GM19463 (cell line): ENCODE results near the gene INF2.
"Not testable (repeated sequence)": the region's sequence is repeated elsewhere in the genome, so short reads cannot be mapped to it uniquely, and the experiment has no call there.

ENCODE experiments used
- ATAC-seq: cut with Tn5 transposase; IDR thresholded peaks from one replicate; pipeline ENCODE4 v1.9.1; 2021; ENCODE audit warnings: mild to moderate bottlenecking, moderate library complexity; ENCODE audit not compliant: unreplicated experiment

INF2 gene

GRCh38 chr14:104749111-104749649, 59.8 kb downstream of the INF2 start:
- no peak for ATAC-seq

- no peak for ATAC-seq
Observed at GRCh38 chr14:104750056-104750752, 60.8 kb downstream of the INF2 start.

- ATAC-seq: not testable (repeated sequence)
Observed at GRCh38 chr14:104750753-104751057, 61.3 kb downstream of the INF2 start.

GRCh38 chr14:104751539-104752422, 62.4 kb downstream of the INF2 start:
- no peak for ATAC-seq

GRCh38 chr14:104752423-104752734, 63.0 kb downstream of the INF2 start:
- no peak for ATAC-seq

DNA sequence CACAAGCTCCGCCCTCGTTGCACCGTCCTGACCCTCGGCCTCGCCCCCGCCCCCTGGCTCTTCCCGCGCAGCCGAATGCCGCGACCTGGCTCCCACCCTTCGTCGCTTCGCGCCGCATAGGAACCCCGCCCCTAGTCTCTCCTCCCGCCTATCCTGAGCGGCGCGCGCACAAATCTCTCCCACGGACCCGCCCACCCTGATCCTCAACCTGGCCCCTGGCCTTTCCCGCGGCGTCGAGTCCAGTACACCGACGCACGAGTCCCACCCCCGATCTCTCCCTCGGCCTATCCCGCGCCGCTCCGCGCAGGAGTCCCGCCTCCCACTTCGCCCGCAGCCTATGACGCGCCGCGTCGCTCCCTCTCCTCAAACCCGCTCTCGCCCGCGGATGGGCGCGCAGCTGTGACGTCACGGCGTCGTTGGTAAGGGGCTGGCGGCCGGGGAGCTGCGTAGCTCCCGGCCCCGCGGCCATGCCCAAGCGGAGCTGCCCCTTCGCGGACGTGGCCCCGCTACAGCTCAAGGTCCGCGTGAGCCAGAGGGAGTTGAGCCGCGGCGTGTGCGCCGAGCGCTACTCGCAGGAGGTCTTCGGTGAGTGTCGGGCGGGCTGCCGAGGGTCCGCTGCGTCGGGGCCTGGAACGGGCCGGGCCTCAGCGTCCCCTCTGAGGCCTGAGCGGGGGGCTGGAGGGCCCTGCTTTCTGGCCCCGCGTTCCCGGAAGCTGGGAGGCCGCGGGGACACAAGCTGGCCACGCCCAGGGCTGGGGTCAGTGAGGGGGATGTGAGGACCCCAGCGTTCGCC, 63.5 kb downstream of the INF2 start, which contains the start of gene SIVA1:
TSS of gene SIVA1 (plus strand) at position 413 of the 793 bp plus-strand sequence. CDS start at position 468, 55 bp downstream.
- peak; percentile 91 for ATAC-seq

DNA sequence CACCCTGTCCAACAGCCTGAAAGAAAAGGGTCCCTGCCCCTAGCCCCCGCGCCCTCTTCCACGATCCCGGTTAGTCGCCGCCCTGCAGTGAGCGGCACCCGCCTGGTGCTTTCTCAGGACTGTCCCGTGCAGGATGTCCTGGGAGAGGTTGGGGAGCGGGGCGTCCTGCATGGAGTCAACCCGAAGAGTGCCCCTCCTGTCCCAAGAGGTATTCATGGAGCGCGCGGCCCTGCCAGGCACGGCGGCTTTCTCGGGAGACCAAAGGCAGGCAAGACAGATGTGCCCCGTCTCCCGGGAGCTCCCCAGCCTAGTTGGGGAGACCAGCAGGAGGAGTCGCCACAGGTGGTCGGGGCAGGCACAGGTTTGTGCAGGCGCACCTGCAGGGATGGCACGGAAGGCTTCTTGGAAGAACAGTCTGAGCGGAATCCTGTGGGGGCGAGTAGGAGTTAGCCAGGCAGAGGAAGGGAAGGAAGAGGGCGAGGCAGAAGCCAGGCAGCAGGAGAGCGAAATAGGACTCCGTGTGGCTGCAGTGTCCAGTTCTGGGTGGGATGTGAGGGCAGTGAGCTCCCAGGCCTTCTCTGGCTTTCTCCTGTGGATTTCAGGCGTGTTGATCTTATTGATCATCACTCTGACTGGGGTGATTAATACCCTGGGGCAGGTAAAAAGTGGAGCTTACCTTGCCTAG, 64.3 kb downstream of the INF2 start:
- ATAC-seq: no peak

DNA sequence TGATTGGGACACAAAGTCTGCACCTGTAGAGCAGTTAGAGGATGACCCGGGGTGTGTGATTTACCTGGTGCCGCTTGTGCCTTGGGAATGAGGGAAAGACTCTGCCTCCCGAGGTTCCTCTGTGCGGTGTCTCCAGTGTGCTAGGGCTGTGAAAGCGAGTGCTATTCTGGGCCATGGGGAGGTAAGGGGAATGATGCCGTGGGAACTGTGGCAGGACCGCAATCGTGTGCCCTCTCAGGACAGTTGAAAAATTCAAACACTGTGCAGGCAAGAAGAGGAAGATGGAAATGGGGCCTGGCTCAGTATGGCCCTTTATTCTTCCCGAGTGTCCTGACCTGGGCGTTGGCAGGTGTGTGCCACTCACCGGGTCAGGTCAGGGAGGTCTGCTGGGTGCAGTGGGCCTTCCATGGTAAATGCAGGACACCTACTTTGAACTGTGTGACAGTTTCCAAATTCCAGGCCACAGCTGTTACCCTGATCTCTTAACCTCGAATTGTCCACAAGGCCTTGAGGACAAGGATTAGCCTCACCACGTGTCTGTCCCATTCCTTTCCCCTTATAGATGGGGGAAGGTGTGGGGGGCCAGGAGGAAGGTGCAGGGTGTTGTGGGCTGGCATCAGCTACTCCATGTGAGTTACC, 64.9 kb downstream of the INF2 start:
- no peak for ATAC-seq

DNA sequence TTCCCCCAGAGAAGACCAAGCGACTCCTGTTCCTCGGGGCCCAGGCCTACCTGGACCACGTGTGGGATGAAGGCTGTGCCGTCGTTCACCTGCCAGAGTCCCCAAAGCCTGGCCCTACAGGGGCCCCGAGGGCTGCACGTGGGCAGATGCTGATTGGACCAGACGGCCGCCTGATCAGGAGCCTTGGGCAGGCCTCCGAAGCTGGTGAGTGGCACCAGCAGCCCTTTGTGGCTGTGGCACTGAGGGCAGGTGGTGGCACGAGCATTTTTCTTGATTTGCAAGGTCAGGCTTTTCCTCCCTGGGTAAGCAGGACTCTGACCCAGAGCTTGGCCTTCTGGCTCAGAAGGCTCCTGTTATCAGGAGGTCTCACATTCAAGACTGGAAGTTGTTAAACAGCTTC, 66.2 kb downstream of the INF2 start:
- ATAC-seq: no peak

DNA sequence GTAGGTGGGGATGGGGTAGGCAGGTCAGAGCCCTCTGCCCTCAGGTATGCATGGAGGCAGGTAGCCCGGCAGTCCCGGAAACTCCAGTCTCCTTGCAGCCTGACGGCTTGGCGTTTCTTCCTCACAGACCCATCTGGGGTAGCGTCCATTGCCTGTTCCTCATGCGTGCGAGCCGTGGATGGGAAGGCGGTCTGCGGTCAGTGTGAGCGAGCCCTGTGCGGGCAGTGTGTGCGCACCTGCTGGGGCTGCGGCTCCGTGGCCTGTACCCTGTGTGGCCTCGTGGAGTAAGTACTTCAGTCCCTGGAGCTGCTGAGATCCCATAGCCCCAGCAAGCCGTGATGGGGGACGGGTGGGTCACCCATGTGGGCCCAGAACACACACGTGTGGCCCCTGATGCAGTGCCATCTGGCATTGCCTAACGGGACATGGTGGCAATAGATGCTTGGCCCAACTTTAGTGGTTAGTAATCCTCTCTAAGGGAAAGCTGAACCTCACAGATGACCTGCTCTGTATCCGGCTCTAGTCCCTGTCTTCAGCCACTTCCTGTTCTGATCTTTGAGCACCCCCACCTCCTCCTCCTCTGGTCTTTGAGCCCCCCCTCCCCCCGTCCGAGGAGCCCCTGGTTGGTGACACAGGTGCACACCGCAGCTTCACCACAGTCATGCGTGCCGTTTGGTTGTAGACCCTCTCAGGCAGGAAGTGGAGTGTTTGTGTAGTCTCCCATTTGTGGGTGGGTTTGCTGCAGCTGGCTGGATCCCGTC, 67.2 kb downstream of the INF2 start:
- no peak for ATAC-seq

DNA sequence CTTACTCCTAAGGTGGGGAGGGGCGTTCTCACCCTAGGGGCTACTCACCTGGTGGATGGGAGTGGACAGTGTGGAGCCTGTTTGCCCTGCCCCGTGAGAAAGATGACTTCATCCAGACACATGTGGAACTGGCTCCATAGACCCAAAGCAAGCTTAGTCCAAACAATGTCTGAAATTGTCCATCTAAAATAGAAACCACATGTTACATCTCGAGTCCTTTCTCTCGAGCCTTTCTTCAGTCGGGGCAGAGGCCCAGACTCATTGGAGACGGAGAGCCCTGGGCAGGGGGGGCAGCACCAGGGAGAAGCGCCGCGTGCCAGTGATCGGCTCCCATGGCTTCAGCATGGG, 67.8 kb downstream of the INF2 start:
- ATAC-seq: no peak

GRCh38 chr14:104757681-104758392, 68.4 kb downstream of the INF2 start:
- no peak for ATAC-seq

DNA sequence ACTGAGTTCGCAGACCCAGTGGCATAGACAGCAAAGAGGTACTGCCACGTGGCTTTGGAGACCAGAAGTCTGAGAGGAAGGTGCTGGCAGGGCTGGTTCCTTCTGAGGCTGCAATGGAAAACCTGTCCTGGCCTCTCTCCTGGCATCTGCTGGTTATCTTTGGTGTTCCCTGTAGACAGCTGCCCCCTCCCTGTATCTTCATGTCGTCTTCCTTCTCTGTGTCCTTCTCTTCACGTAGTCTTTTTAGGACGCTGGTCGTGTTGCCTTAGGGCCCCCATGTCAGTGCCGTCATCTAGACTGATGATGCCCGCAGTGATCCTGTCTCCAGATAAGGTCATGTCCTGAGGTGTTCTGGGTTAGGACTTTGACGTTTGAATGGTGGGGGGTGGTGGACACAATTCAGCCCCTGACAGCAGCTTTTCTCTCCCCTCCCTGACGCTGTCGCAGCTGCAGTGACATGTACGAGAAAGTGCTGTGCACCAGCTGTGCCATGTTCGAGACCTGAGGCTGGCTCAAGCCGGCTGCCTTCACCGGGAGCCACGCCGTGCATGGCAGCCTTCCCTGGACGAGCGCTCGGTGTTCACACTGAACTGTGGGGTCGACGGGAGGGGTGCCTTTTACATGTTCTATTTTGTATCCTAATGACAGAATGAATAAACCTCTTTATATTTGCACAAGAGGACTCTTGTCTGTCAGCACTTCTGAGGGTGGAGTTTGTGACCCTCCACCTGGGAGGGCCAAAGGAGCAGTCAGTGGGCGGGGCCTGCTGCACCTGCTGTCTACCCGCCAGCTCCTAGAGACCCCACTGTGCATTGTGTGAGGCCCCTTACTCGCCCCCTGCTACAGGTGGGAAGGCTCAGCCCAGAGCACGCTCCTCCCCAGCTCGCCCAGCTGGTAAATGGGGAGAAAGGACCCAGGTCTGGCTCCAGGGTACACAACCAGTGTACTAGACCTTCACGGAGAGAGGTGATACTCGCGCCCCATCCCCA, 69.9 kb downstream of the INF2 start:
- ATAC-seq: no peak

DNA sequence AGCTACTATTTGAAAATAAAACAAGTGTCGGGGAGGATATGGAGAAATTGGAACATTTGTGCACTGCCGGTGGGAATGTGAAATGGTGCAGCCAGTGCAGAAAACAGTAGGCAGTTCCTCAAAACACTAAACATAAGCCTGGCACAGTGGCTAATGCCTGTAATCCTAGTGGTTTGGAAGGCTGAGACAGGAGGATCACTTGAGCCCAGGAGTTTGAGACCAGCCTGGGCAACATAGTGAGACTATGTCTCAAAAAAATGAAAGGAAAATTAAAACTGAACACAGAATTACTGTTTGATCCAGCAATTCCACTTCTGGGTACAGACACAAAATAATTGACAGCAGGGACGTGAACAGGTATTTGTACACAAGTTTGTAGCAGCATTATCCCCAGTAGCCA, 76.1 kb downstream of the INF2 start:
- ATAC-seq: no peak

- ATAC-seq: no peak
Observed at GRCh38 chr14:104766256-104766862, 76.9 kb downstream of the INF2 start.

DNA sequence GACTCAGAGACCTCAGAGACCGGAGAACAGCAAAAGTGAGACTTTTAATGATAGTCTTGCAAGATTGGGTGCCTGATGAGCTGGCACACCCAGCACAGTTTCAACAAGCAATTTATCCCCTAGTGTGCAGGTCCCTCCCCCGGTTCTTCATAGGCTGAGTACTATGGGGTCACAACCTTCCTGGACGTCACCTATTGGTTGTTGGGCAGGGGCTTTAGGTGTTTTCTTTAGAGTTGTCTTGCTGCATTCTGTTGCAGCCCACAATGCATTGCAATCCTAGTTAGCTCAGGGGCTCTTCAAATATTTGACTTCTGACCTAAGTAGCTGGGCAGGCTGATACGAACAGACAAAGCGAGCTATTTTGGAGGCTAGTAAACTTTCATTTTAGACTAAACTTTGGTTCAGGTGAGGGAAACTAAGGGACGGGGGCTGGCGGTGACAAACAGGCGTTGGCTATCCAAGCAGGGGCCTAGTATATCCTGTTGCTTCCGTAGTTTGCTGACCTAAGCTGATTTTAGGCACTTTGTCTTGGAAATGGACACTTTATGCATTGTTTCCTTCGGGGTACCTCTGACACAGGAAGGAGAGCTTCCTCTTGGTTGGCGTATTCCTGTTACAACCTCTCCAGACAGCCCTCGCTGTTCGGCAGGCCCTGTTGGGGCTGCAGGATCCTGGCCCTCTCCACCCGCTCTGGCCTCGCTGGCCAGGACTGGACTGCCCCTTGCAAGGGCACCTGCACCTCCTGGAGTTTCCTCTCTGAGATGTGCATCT, 77.6 kb downstream of the INF2 start:
- no peak for ATAC-seq

DNA sequence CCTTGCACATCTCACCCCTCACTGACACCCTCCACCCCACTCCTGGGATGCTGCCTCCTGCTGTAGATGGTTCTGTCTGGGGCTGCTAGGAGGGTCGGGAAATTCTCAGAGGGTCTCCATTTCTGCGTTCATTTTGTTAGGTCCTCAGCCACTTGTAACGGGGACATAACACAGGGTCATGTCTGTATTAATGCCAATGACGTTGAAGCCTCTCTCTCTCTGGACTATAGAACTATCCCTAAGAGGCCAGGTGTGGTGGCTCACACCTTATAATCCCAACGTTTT, 78.2 kb downstream of the INF2 start:
- no peak for ATAC-seq
